DND-41 (cell line): ENCODE results near the gene CACNA1D.

Source experiments
- EZH2 ChIP-seq: IDR thresholded peaks from 3 replicates; pipeline ENCODE4 v1.6.1; 2012; ENCODE audit warnings: borderline replicate concordance, low read depth, mild to moderate bottlenecking, moderate library complexity, low read length, inconsistent platforms; ENCODE audit not compliant: severe bottlenecking
- TF ChIP-seq, protein P1 (sequence below): IDR thresholded peaks from 2 replicates; pipeline ENCODE4 v1.5.1; 2012; ENCODE audit warnings: borderline replicate concordance, low read length, moderate library complexity, mild to moderate bottlenecking; ENCODE audit not compliant: poor library complexity, severe bottlenecking; ENCODE audit errors: extremely low read depth

GRCh38 chr3:53789459-53789858 lies 295.0 kb downstream of the CACNA1D start:
- TF ChIP-seq, protein P1, sequence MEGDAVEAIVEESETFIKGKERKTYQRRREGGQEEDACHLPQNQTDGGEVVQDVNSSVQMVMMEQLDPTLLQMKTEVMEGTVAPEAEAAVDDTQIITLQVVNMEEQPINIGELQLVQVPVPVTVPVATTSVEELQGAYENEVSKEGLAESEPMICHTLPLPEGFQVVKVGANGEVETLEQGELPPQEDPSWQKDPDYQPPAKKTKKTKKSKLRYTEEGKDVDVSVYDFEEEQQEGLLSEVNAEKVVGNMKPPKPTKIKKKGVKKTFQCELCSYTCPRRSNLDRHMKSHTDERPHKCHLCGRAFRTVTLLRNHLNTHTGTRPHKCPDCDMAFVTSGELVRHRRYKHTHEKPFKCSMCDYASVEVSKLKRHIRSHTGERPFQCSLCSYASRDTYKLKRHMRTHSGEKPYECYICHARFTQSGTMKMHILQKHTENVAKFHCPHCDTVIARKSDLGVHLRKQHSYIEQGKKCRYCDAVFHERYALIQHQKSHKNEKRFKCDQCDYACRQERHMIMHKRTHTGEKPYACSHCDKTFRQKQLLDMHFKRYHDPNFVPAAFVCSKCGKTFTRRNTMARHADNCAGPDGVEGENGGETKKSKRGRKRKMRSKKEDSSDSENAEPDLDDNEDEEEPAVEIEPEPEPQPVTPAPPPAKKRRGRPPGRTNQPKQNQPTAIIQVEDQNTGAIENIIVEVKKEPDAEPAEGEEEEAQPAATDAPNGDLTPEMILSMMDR = no peak
- TF ChIP-seq EZH2 = no peak
